Gastrocnemius medialis (tissue), 4 donors: Measurements from ENCODE around the gene PLET1. TPM values are rescaled to one million over a fixed set of nuclear protein-coding genes. Genes with fewer than 3 reads are reported as not detected.

Experiments used
- ATAC-seq, 2 donors: fragments of 150-250 bp; one replicate each; pipeline ENCODE4 v1.9.1; 2016
- DNase-seq, 2 donors: peaks; one replicate each; pipeline ENCODE4 v3.0.0-alpha.2; 2019
- H3K27ac ChIP-seq, 4 donors: fragments of 200-600 bp; sonication (generic); 1 replicate in 1 of 4; 2 replicates in 3 of 4; pipeline ENCODE4 v1.5.1; 2016 to 2018; ENCODE audit warnings: mild to moderate bottlenecking in 2 of 4, moderate library complexity in 1 of 4
- H3K27me3 ChIP-seq, 3 donors: fragments of 200-600 bp; sonication (generic) in 2 of 3; 1 replicate in 1 of 3; 2 replicates in 2 of 3; pipeline versions ENCODE4 v1.5.1 to v1.6.0; 2016 to 2019; ENCODE audit warnings: mild to moderate bottlenecking in 1 of 3, moderate library complexity in 1 of 3
- H3K36me3 ChIP-seq, 2 donors: fragments of 200-600 bp; sonication (generic) in 1 of 2; one replicate each; pipeline ENCODE4 v1.5.1; 2017 to 2018
- H3K4me1 ChIP-seq, 2 donors: fragments of 200-600 bp; sonication (generic) in 1 of 2; one replicate each; pipeline ENCODE4 v1.5.1; 2016 to 2017; ENCODE audit warnings: mild to moderate bottlenecking in 2 of 2
- H3K4me3 ChIP-seq, 4 donors: fragments of 200-600 bp; sonication (generic) in 3 of 4; 1 replicate in 1 of 4; 2 replicates in 3 of 4; pipeline ENCODE4 v1.5.1; 2016 to 2019; ENCODE audit warnings: mild to moderate bottlenecking in 2 of 4
- H3K9me3 ChIP-seq, 3 donors: fragments of 200-600 bp; sonication (generic) in 2 of 3; 1 replicate in 1 of 3; 2 replicates in 2 of 3; pipeline ENCODE4 v1.5.1; 2016 to 2019
- POLR2A ChIP-seq, 2 donors: fragments of 450-650 bp; IDR thresholded peaks; one replicate each; pipeline ENCODE4 v1.6.1; 2017; ENCODE audit warnings: antibody characterized with exemption in 2 of 2, mild to moderate bottlenecking in 2 of 2, moderate library complexity in 2 of 2
- in situ Hi-C, 4 donors: fragments of 200-750 bp; cut with MboI; loops; one replicate each; pipeline versions ENCODE4 v1.15.0 to v1.8.0; 2017; ENCODE audit warnings: low sequenced_read_pairs in 4 of 4
- intact Hi-C: fragments of 100-400 bp; cut with DNase I; formaldehyde crosslinking; loops from one replicate; pipeline ENCODE4 v1.15.1; 2023; ENCODE audit warnings: low total_unique reads
- total RNA-seq, 4 donors: library from RNA; depleted of rRNA; stranded (reverse); fragments of >200 nt; gene quantifications; one replicate each; pipeline versions ENCODE4 v1.1.0 to v1.2.3, GENCODE V29; 2016
- TF ChIP-seq, protein P1 (sequence below), 5 experiments: fragments of 450-650 bp in 3 of 5; fragments of 200-600 bp in 2 of 5; sonication (generic) in 2 of 5; IDR thresholded peaks in 4 of 5; conservative IDR thresholded peaks in 1 of 5; 1 replicate in 4 of 5; 2 replicates in 1 of 5; pipeline ENCODE4 v1.5.1; 2016 to 2019; ENCODE audit warnings: antibody characterized with exemption in 5 of 5, mild to moderate bottlenecking in 3 of 5, moderate library complexity in 3 of 5

The PLET1 gene
- total RNA-seq, 4 donors from 2014 or later = not detected

DNA sequence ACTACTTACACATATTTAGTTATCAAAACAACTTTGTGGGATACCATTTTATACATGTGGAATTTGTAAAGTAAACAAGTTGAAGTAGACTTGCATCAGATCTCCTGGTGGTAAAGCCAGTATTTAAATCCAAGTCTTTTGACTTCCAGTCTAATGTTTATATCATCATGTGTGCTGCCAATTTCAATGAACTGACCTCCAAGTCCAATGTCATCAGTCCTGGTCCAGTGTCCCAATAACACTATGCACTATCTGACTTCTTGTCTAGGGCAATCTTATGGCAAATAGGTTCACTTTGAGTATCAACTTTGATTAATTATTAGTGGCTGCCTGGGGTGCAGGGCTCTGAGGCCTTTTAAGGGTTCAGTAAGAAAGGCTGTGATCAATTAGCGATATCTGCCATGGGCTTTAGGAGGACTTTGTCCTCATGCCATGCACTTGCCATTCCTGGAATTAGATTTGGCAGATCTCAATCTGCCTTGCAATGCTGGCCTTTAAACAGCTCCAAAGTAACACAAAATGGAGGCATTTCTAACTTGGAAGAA lies 44.0 kb downstream of the PLET1 start:
- intact Hi-C loops (no loop called here), in situ Hi-C loops (loop anchor here in 2 of 4 donors (10.0 to 25.0 kb wide), 2 partner anchors 1071 to 1078 kb away; no protein-coding TSS in a partner anchor)
- no peak overlapping the region for H3K27ac ChIP-seq

DNA sequence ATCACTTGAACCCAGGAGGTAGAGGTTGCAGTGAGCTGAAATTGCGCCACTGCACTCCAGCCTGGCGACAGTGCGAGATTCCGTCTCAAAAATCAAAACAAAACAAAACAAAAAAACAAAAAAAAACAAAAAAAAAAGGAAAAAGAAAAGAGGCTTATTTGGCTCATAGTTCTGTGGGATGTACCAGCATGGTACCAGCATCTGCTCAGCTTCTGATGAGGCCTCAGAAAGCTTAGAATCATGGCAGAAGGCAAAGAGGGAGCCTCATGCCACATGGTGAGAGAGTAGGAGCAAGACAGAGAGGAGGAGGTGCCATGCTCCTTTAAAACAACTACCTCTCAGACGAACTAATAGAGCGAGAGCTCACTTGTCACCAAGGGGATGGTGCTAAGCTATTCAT lies 45.0 kb downstream of the PLET1 start:
- in situ Hi-C loops = loop anchor here in 2 of 4 donors (10.0 to 25.0 kb wide), 2 partner anchors 1072 to 1079 kb away; no protein-coding TSS in a partner anchor
- Histone ChIP-seq H3K36me3 (no peaks in the 10 kb centered on the region), H3K27ac (no peak overlapping the region), H3K4me1 (no peaks in the 10 kb centered on the region), H3K4me3 (no peak overlapping the region), H3K27me3 (no peaks in the 10 kb centered on the region), H3K9me3 (no peaks in the 10 kb centered on the region)
- no peak for TF ChIP-seq POLR2A (IDR thresholded peaks at IDR 0.05)
- TF ChIP-seq, protein P1, sequence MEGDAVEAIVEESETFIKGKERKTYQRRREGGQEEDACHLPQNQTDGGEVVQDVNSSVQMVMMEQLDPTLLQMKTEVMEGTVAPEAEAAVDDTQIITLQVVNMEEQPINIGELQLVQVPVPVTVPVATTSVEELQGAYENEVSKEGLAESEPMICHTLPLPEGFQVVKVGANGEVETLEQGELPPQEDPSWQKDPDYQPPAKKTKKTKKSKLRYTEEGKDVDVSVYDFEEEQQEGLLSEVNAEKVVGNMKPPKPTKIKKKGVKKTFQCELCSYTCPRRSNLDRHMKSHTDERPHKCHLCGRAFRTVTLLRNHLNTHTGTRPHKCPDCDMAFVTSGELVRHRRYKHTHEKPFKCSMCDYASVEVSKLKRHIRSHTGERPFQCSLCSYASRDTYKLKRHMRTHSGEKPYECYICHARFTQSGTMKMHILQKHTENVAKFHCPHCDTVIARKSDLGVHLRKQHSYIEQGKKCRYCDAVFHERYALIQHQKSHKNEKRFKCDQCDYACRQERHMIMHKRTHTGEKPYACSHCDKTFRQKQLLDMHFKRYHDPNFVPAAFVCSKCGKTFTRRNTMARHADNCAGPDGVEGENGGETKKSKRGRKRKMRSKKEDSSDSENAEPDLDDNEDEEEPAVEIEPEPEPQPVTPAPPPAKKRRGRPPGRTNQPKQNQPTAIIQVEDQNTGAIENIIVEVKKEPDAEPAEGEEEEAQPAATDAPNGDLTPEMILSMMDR (IDR thresholded peaks at IDR 0.05 in 4 of 5, conservative IDR thresholded peaks at IDR 0.05 in 1 of 5) = no peak
- ATAC-seq (no peak), DNase-seq (no peak)
- intact Hi-C loops = no loop called here

More for the DNA sequence above, 44.0 kb downstream of the PLET1 start:
- Histone ChIP-seq H3K9me3 (no peaks in the 10 kb centered on the region), H3K4me1 (no peaks in the 10 kb centered on the region), H3K4me3 (no peak overlapping the region), H3K27me3 (no peaks in the 10 kb centered on the region), H3K36me3 (no peaks in the 10 kb centered on the region)
- no peak for TF ChIP-seq POLR2A (IDR thresholded peaks at IDR 0.05)
- TF ChIP-seq, protein P1 (IDR thresholded peaks at IDR 0.05 in 4 of 5, conservative IDR thresholded peaks at IDR 0.05 in 1 of 5) = no peak
- DNase-seq = no peak
- ATAC-seq = no peak

DNA sequence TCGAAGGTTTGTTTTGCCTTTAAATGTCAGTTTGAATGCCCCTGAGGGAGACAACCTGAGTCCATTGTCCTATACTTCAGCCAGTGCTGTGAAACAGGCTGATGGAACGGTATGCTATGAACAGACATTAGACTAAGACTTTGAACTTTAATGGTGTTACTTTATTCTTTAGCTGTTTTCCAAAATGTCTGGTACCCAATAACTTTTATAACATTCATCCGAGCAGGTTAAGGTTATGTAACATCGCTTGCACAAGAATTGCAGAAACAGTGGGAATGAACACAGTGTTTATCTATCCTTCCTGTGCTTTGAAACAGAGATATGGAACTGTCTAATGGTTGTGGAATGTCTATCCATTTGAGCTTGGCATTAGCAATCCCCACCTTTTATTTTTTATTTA lies 46.9 kb downstream of the PLET1 start:
- no peaks in the 10 kb centered on the region for H3K36me3 ChIP-seq
- no peak for DNase-seq
- in situ Hi-C loops = loop anchor here in 2 of 4 donors (10.0 to 25.0 kb wide), 2 partner anchors 1074 to 1081 kb away; no protein-coding TSS in a partner anchor
- TF ChIP-seq, protein P1 (IDR thresholded peaks at IDR 0.05 in 4 of 5, conservative IDR thresholded peaks at IDR 0.05 in 1 of 5) = no peak
- no peak for TF ChIP-seq POLR2A (IDR thresholded peaks at IDR 0.05)
- intact Hi-C loops = no loop called here
- no peaks in the 10 kb centered on the region for H3K4me1 ChIP-seq
- no peaks in the 10 kb centered on the region for H3K27me3 ChIP-seq
- no peak overlapping the region for H3K4me3 ChIP-seq
- no peaks in the 10 kb centered on the region for H3K9me3 ChIP-seq
- ATAC-seq = no peak
- no peak overlapping the region for H3K27ac ChIP-seq

DNA sequence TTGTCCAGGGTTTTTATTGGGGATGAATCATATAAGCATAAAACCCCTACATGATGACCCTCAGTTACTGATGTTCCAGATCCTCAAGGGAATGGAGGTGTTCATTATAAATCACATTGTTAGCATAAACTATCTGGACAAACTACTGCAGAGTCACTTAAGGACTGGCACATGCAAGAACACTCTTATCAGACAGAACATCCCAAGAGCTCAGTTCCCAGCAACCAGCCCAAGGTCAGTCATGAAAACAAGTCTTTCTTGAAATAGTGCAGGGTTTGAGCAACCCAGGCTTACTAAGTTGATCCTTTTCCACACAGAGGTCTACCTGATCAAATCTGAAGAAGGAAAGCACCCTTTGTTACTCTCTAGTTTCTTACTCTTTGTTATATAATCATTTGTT lies 48.0 kb downstream of the PLET1 start:
- no peak overlapping the region for H3K27ac ChIP-seq
- ATAC-seq = no peak
- no peak overlapping the region for H3K4me3 ChIP-seq
- in situ Hi-C loops (loop anchor here in 2 of 4 donors (10.0 to 25.0 kb wide), 2 partner anchors 1075 to 1082 kb away; no protein-coding TSS in a partner anchor), intact Hi-C loops (no loop called here)
- no peak for DNase-seq
- TF ChIP-seq POLR2A (IDR thresholded peaks at IDR 0.05) = no peak
- TF ChIP-seq, protein P1 (IDR thresholded peaks at IDR 0.05 in 4 of 5, conservative IDR thresholded peaks at IDR 0.05 in 1 of 5) = no peak
- no peaks in the 10 kb centered on the region for H3K9me3 ChIP-seq
- no peaks in the 10 kb centered on the region for H3K27me3 ChIP-seq
- H3K4me1 ChIP-seq = no peaks in the 10 kb centered on the region
- H3K36me3 ChIP-seq = no peaks in the 10 kb centered on the region
